Hepatocyte (in vitro differentiated cells): ENCODE results near the gene UBE2N.

Source experiments
- EZH2 ChIP-seq: fragments of 200-600 bp; sonication (generic); IDR thresholded peaks from 2 replicates; pipeline ENCODE4 v1.6.1; 2016; ENCODE audit warnings: antibody characterized with exemption, mild to moderate bottlenecking, borderline replicate concordance
- EZH2phosphoT487 ChIP-seq: fragments of 200-600 bp; sonication (generic); IDR thresholded peaks from one replicate; pipeline ENCODE4 v1.6.1; 2018; ENCODE audit warnings: antibody characterized with exemption, mild to moderate bottlenecking, low read depth, moderate library complexity; ENCODE audit not compliant: unreplicated experiment, severe bottlenecking
- TF ChIP-seq, protein P1 (sequence below): fragments of 200-600 bp; sonication (generic); IDR thresholded peaks from 2 replicates; pipeline ENCODE4 v1.5.1; 2016; ENCODE audit warnings: antibody characterized with exemption, mild to moderate bottlenecking; ENCODE audit not compliant: poor library complexity

GRCh38 chr12:93370947-93371346, 70.8 kb downstream of the UBE2N start:
- TF ChIP-seq, protein P1, sequence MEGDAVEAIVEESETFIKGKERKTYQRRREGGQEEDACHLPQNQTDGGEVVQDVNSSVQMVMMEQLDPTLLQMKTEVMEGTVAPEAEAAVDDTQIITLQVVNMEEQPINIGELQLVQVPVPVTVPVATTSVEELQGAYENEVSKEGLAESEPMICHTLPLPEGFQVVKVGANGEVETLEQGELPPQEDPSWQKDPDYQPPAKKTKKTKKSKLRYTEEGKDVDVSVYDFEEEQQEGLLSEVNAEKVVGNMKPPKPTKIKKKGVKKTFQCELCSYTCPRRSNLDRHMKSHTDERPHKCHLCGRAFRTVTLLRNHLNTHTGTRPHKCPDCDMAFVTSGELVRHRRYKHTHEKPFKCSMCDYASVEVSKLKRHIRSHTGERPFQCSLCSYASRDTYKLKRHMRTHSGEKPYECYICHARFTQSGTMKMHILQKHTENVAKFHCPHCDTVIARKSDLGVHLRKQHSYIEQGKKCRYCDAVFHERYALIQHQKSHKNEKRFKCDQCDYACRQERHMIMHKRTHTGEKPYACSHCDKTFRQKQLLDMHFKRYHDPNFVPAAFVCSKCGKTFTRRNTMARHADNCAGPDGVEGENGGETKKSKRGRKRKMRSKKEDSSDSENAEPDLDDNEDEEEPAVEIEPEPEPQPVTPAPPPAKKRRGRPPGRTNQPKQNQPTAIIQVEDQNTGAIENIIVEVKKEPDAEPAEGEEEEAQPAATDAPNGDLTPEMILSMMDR: no peak
- TF ChIP-seq EZH2phosphoT487 (no peak), EZH2 (no peak)
